ENCODE data around the gene STAC3.

The STAC3 gene

GRCh38 chr12:57223191-57224165 lies 27.5 kb downstream of the STAC3 start:
- no peaks in the 10 kb centered on the region for H3F3A ChIP-seq (ENCODE audit: insufficient read depth, low read length)
- no peaks in the 10 kb centered on the region for H3K9me2 ChIP-seq (replicated peaks; ENCODE audit: insufficient read depth, low read length)
- no peaks in the 10 kb centered on the region for H3K36me3 ChIP-seq (replicated peaks; ENCODE audit: insufficient read depth, low read length)
- no peak overlapping the region for H3K27ac ChIP-seq (ENCODE audit: low read length)
- no peak overlapping the region for H3K4me2 ChIP-seq (ENCODE audit: low read depth, low read length)
- no peak overlapping the region for H2AFZ ChIP-seq (ENCODE audit: low read length)
- H3K4me3 ChIP-seq (ENCODE audit: low read length) = no peak overlapping the region
- H3K9ac ChIP-seq (ENCODE audit: low read length) = no peak overlapping the region
- H3K79me2 ChIP-seq (ENCODE audit: low read length) = no peaks in the 10 kb centered on the region
- TF ChIP-seq EZH2phosphoT487 (IDR thresholded peaks at IDR 0.05; ENCODE audit: low read length) (no peak), EZH2 (optimal IDR thresholded peaks at IDR 0.05; ENCODE audit: low read depth, low read length) (no peak), CTCF (IDR thresholded peaks at IDR 0.05; ENCODE audit: low read length) (no peak)
- no peaks in the 10 kb centered on the region for H4K20me1 ChIP-seq (ENCODE audit: insufficient read depth, low read length)
- H3K9me3 ChIP-seq (replicated peaks; ENCODE audit: insufficient read depth, low read length) = no peaks in the 10 kb centered on the region
- H3K27me3 ChIP-seq (replicated peaks; ENCODE audit: insufficient read depth, low read length) = peaks cover 66% of the 10 kb centered on the region
- DNase-seq = no peak
- peaks cover 9% of the 10 kb centered on the region for H3K4me1 ChIP-seq (ENCODE audit: low read length)

- peaks cover 76% of the 10 kb centered on the region for H3K27me3 ChIP-seq (replicated peaks; ENCODE audit: insufficient read depth, low read length)
- no peak overlapping the region for H3K4me2 ChIP-seq (ENCODE audit: low read depth, low read length)
- H3K9me2 ChIP-seq (replicated peaks; ENCODE audit: insufficient read depth, low read length) = no peaks in the 10 kb centered on the region
- no peaks in the 10 kb centered on the region for H3K9me3 ChIP-seq (replicated peaks; ENCODE audit: insufficient read depth, low read length)
- no peaks in the 10 kb centered on the region for H4K20me1 ChIP-seq (ENCODE audit: insufficient read depth, low read length)
- no peak overlapping the region for H3K27ac ChIP-seq (ENCODE audit: low read length)
- H3F3A ChIP-seq (ENCODE audit: insufficient read depth, low read length) = no peaks in the 10 kb centered on the region
- H3K4me1 ChIP-seq (ENCODE audit: low read length) = peaks cover 9% of the 10 kb centered on the region
- H3K9ac ChIP-seq (ENCODE audit: low read length) = no peak overlapping the region
- no peak for DNase-seq
- H2AFZ ChIP-seq (ENCODE audit: low read length) = no peak overlapping the region
- H3K36me3 ChIP-seq (replicated peaks; ENCODE audit: insufficient read depth, low read length) = no peaks in the 10 kb centered on the region
- H3K79me2 ChIP-seq (ENCODE audit: low read length) = no peaks in the 10 kb centered on the region
- H3K4me3 ChIP-seq (ENCODE audit: low read length) = no peak overlapping the region
- TF ChIP-seq EZH2 (optimal IDR thresholded peaks at IDR 0.05; ENCODE audit: low read depth, low read length) (no peak), EZH2phosphoT487 (IDR thresholded peaks at IDR 0.05; ENCODE audit: low read length) (no peak), CTCF (IDR thresholded peaks at IDR 0.05; ENCODE audit: low read length) (no peak)
Observed at GRCh38 chr12:57222286-57223190, 28.4 kb downstream of the STAC3 start.

- H3K27me3 ChIP-seq (replicated peaks; ENCODE audit: insufficient read depth, low read length) = peaks cover 85% of the 10 kb centered on the region
- no peak overlapping the region for H3K4me2 ChIP-seq (ENCODE audit: low read depth, low read length)
- no peaks in the 10 kb centered on the region for H4K20me1 ChIP-seq (ENCODE audit: insufficient read depth, low read length)
- H3K9ac ChIP-seq (ENCODE audit: low read length) = no peak overlapping the region
- no peak overlapping the region for H2AFZ ChIP-seq (ENCODE audit: low read length)
- no peaks in the 10 kb centered on the region for H3K9me3 ChIP-seq (replicated peaks; ENCODE audit: insufficient read depth, low read length)
- TF ChIP-seq CTCF (IDR thresholded peaks at IDR 0.05; ENCODE audit: low read length) (no peak), EZH2 (optimal IDR thresholded peaks at IDR 0.05; ENCODE audit: low read depth, low read length) (no peak), EZH2phosphoT487 (IDR thresholded peaks at IDR 0.05; ENCODE audit: low read length) (no peak)
- no peaks in the 10 kb centered on the region for H3K79me2 ChIP-seq (ENCODE audit: low read length)
- DNase-seq = no peak
- H3K9me2 ChIP-seq (replicated peaks; ENCODE audit: insufficient read depth, low read length) = no peaks in the 10 kb centered on the region
- H3K4me3 ChIP-seq (ENCODE audit: low read length) = no peak overlapping the region
- H3K36me3 ChIP-seq (replicated peaks; ENCODE audit: insufficient read depth, low read length) = no peaks in the 10 kb centered on the region
- no peaks in the 10 kb centered on the region for H3F3A ChIP-seq (ENCODE audit: insufficient read depth, low read length)
- H3K4me1 ChIP-seq (ENCODE audit: low read length) = peaks cover 9% of the 10 kb centered on the region
- no peak overlapping the region for H3K27ac ChIP-seq (ENCODE audit: low read length)
Observed at GRCh38 chr12:57221169-57221917, 29.6 kb downstream of the STAC3 start.

All from MM.1S (cell line).